DOHH2 (cell line): ENCODE measurements around the gene CKS1B.

Experiments
- H3F3A ChIP-seq: fragments of 200-600 bp; sonication (generic), shearing (Covaris generic); 2 replicates; pipeline ENCODE4 v1.6.0; 2016; ENCODE audit warnings: antibody characterized with exemption, mild to moderate bottlenecking; ENCODE audit not compliant: control insufficient read depth, insufficient read depth
- H3K27ac ChIP-seq: fragments of 200-600 bp; sonication (generic); 2 replicates; pipeline ENCODE4 v1.5.1; 2014; ENCODE audit warnings: low read depth, mild to moderate bottlenecking, low read length, moderate library complexity
- H3K27me3 ChIP-seq: fragments of 200-600 bp; sonication (generic); 2 replicates; pipeline ENCODE4 v1.6.1; 2014; ENCODE audit warnings: mild to moderate bottlenecking, low read length, mixed read lengths; ENCODE audit not compliant: control insufficient read depth
- H3K36me3 ChIP-seq: fragments of 200-600 bp; sonication (generic); 2 replicates; pipeline ENCODE4 v1.6.1; 2014; ENCODE audit warnings: mild to moderate bottlenecking, low read length, moderate library complexity, mixed read lengths; ENCODE audit not compliant: control insufficient read depth
- H3K4me1 ChIP-seq: fragments of 200-600 bp; sonication (generic); 2 replicates; pipeline ENCODE4 v1.6.1; 2014; ENCODE audit warnings: mild to moderate bottlenecking, low read length, mixed read lengths; ENCODE audit not compliant: control insufficient read depth
- H3K4me2 ChIP-seq: fragments of 200-600 bp; sonication (generic); 2 replicates; pipeline ENCODE4 v1.6.0; 2014; ENCODE audit warnings: mild to moderate bottlenecking, low read length, moderate library complexity
- H3K4me3 ChIP-seq: fragments of 200-600 bp; sonication (generic); 2 replicates; pipeline ENCODE4 v1.5.1; 2014; ENCODE audit warnings: mild to moderate bottlenecking, low read length, mixed read lengths
- H3K79me2 ChIP-seq: fragments of 200-600 bp; sonication (generic); 2 replicates; pipeline ENCODE4 v1.6.1; 2014; ENCODE audit warnings: mild to moderate bottlenecking, low read length, mixed read lengths; ENCODE audit not compliant: control insufficient read depth
- H3K9me2 ChIP-seq: fragments of 200-600 bp; sonication (generic); replicated peaks from 2 replicates; pipeline ENCODE4 v1.6.1; 2014; ENCODE audit warnings: mild to moderate bottlenecking, low read length, mixed read lengths; ENCODE audit not compliant: control insufficient read depth
- H3K9me3 ChIP-seq: fragments of 200-600 bp; sonication (generic); 2 replicates; pipeline ENCODE4 v1.6.1; 2014; ENCODE audit warnings: antibody characterized with exemption, low read length, mixed read lengths; ENCODE audit not compliant: control insufficient read depth, insufficient read depth
- H4K20me1 ChIP-seq: fragments of 200-600 bp; sonication (generic); 2 replicates; pipeline ENCODE4 v1.6.0; 2014; ENCODE audit warnings: low read depth, mild to moderate bottlenecking, antibody characterized with exemption, low read length, moderate library complexity; ENCODE audit not compliant: control insufficient read depth, insufficient read depth
- EZH2phosphoT487 ChIP-seq: fragments of 200-600 bp; sonication (generic); IDR thresholded peaks from 2 replicates; pipeline ENCODE4 v1.6.1; 2017; ENCODE audit warnings: borderline replicate concordance, mild to moderate bottlenecking, antibody characterized with exemption, low read length, moderate library complexity, mixed read lengths
- TF ChIP-seq, protein P1 (sequence below): fragments of 200-600 bp; sonication (generic); IDR thresholded peaks from one replicate; pipeline ENCODE4 v1.5.1; 2014; ENCODE audit warnings: antibody characterized with exemption, mild to moderate bottlenecking, low read depth, low read length; ENCODE audit not compliant: poor library complexity, severe bottlenecking

CKS1B gene

DNA sequence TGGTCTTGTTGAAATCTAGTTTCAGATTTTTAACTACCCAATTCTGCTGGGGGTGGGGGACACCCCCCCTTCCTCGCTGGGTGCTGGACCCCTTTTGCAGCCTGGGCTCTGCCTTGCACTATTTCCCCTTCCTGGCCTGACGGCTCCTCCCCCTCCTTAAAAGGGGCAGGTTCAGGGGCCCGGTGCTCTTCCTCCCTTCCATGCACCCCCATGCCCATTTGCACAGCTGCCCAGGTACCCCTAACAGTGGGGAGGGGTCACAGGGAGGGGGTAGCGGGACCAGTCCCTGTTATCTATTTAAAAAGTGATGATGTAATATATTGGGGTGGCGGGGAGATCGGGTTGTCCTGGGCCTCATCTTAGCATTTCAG lies 43.5 kb downstream of the CKS1B start:
- Histone ChIP-seq H3K4me2 (peak overlapping the region; percentile 90), H3K4me1 (peaks cover 59% of the 10 kb centered on the region), H3K36me3 (peaks cover 24% of the 10 kb centered on the region), H4K20me1 (no peaks in the 10 kb centered on the region), H3F3A (peaks cover 18% of the 10 kb centered on the region), H3K79me2 (no peaks in the 10 kb centered on the region), H3K27me3 (0 out of 2 replicates have a peak, but pooled peaks cover 2% of the 10 kb centered on the region), H3K9me2 (no peaks in the 10 kb centered on the region), H3K27ac (peak overlapping the region; percentile 66), H3K4me3 (peak overlapping the region; percentile 65), H3K9me3 (no peaks in the 10 kb centered on the region)
- TF ChIP-seq EZH2phosphoT487: no peak
- TF ChIP-seq, protein P1, sequence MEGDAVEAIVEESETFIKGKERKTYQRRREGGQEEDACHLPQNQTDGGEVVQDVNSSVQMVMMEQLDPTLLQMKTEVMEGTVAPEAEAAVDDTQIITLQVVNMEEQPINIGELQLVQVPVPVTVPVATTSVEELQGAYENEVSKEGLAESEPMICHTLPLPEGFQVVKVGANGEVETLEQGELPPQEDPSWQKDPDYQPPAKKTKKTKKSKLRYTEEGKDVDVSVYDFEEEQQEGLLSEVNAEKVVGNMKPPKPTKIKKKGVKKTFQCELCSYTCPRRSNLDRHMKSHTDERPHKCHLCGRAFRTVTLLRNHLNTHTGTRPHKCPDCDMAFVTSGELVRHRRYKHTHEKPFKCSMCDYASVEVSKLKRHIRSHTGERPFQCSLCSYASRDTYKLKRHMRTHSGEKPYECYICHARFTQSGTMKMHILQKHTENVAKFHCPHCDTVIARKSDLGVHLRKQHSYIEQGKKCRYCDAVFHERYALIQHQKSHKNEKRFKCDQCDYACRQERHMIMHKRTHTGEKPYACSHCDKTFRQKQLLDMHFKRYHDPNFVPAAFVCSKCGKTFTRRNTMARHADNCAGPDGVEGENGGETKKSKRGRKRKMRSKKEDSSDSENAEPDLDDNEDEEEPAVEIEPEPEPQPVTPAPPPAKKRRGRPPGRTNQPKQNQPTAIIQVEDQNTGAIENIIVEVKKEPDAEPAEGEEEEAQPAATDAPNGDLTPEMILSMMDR: no peak

DNA sequence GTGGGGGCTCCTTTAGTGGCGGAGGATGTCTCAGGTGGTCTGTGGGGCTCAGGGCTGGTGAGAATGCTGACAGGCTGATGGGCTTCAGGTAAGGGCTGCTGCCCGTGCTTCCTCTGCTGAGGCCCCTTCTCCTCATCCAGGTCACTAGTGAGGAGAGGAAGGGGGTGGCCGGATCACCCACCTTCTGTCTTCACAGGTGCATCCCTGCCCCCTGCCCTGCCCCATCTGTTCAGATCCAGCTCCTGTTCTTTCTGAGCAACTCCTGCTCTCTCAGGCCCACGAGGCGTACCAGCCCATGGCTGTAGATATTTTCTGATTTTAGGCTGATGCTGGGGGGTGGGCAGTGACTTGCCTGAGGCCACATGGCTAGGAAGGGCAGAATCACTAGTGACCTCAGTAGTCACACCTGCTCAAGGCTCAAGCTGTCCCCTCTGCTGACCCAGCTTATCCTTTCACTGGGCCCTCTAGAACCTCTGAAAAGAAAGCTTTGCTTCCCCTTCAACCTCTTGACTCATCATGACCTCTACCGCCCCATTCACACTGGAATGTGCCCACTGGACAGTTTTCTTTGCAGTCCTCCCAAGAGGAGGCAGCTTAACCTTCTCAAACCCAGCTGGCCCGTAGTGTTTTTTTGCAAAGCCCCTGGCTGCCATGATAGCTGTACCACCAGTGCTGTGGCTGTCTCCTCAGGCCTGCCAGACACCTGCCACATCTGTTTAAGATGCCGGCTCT lies 44.3 kb downstream of the CKS1B start:
- Histone ChIP-seq H3K4me3 (no peak overlapping the region), H3K9me2 (no peaks in the 10 kb centered on the region), H3K79me2 (no peaks in the 10 kb centered on the region), H3K27ac (no peak overlapping the region), H3K27me3 (peaks cover 7% of the 10 kb centered on the region), H3K4me1 (peaks cover 51% of the 10 kb centered on the region), H3K9me3 (no peaks in the 10 kb centered on the region), H4K20me1 (no peaks in the 10 kb centered on the region), H3K4me2 (no peak overlapping the region), H3K36me3 (peaks cover 24% of the 10 kb centered on the region), H3F3A (peaks cover 14% of the 10 kb centered on the region)
- TF ChIP-seq EZH2phosphoT487: no peak
- TF ChIP-seq, protein P1: no peak

- Histone ChIP-seq H3K9me2 (no peaks in the 10 kb centered on the region), H3K9me3 (no peaks in the 10 kb centered on the region), H3K4me1 (peaks cover 43% of the 10 kb centered on the region), H3K79me2 (no peaks in the 10 kb centered on the region), H3K4me3 (no peak overlapping the region), H3K4me2 (no peak overlapping the region), H3K27ac (no peak overlapping the region), H4K20me1 (no peaks in the 10 kb centered on the region), H3F3A (peaks cover 9% of the 10 kb centered on the region), H3K27me3 (peaks cover 12% of the 10 kb centered on the region), H3K36me3 (peaks cover 18% of the 10 kb centered on the region)
- TF ChIP-seq EZH2phosphoT487: no peak
- TF ChIP-seq, protein P1: no peak
Observed at GRCh38 chr1:155019377-155020245, 45.1 kb downstream of the CKS1B start.
